Chondrocyte (in vitro differentiated cells): ENCODE data around the gene MRGPRD. TPM values are rescaled to one million over a fixed set of nuclear protein-coding genes. Genes with fewer than 3 reads are reported as not detected.

Experiments
- DNase-seq: peaks from one replicate; pipeline ENCODE4 v3.0.0; 2021; ENCODE audit warnings: mixed read lengths, low spot score
- H3K27ac Mint-ChIP-seq: one replicate; pipeline ENCODE4 v1.8.0; 2021; ENCODE audit warnings: mild to moderate bottlenecking, moderate library complexity, mixed read lengths; ENCODE audit not compliant: unreplicated experiment
- H3K27me3 Mint-ChIP-seq: 2 replicates; pipeline ENCODE4 v1.8.0; 2021; ENCODE audit warnings: low read depth, mixed read lengths
- H3K36me3 Mint-ChIP-seq: 2 replicates; pipeline ENCODE4 v1.8.0; 2021; ENCODE audit warnings: low read depth, mixed read lengths
- H3K4me1 Mint-ChIP-seq: 2 replicates; pipeline ENCODE4 v1.8.0; 2021; ENCODE audit warnings: low read depth, mild to moderate bottlenecking, mixed read lengths
- H3K4me3 Mint-ChIP-seq: one replicate; pipeline ENCODE4 v1.8.0; 2021; ENCODE audit warnings: mild to moderate bottlenecking, moderate library complexity, mixed read lengths; ENCODE audit not compliant: unreplicated experiment
- H3K9me3 Mint-ChIP-seq: 2 replicates; pipeline ENCODE4 v1.8.0; 2021; ENCODE audit warnings: low read depth, mixed read lengths
- total RNA-seq: library from RNA; stranded (reverse); gene quantifications from 3 replicates; pipeline ENCODE4 v1.2.1, GENCODE V29; 2021
- TF ChIP-seq, protein P1 (sequence below): fragments of 200-600 bp; sonication (generic); IDR thresholded peaks from 2 replicates; pipeline ENCODE4 v1.5.0; 2021; ENCODE audit warnings: antibody characterized with exemption, mild to moderate bottlenecking, moderate library complexity

Gene MRGPRD
- total RNA-seq, 1 donor from 2014 or later, result not detected

DNA sequence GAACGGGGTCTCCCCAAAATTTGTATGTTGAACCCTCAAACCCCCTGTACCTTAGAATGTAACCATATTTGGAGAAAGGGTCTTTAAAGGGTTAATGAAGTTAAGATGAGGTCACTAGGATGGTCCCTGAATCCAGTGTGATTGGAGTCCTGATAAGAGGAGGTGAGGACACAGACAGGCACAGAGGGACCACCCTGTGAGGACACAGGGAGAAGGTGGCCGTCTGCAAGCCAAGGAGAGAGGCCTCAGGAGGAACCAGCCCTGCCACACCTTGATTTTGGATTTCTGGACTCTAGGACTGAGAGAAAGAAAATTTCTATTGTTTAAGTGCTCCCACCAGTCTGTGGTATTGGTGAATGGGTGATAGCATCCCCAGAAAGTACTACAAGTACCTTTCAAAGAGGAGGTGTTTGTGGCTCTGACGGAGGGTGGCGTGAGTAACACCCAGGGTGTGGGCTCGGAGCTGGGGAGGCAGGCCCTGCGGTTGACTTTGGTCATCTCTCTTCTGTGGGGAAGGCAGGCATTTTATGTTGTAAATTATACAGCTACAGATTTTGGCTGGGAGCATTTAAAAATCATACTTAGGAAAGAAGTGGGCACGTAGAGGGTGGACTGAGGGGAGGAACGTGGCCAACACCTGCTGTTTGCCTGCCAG is 18.4 kb upstream of the MRGPRD start:
- TF ChIP-seq, protein P1, sequence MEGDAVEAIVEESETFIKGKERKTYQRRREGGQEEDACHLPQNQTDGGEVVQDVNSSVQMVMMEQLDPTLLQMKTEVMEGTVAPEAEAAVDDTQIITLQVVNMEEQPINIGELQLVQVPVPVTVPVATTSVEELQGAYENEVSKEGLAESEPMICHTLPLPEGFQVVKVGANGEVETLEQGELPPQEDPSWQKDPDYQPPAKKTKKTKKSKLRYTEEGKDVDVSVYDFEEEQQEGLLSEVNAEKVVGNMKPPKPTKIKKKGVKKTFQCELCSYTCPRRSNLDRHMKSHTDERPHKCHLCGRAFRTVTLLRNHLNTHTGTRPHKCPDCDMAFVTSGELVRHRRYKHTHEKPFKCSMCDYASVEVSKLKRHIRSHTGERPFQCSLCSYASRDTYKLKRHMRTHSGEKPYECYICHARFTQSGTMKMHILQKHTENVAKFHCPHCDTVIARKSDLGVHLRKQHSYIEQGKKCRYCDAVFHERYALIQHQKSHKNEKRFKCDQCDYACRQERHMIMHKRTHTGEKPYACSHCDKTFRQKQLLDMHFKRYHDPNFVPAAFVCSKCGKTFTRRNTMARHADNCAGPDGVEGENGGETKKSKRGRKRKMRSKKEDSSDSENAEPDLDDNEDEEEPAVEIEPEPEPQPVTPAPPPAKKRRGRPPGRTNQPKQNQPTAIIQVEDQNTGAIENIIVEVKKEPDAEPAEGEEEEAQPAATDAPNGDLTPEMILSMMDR, result no peak
- no peak for DNase-seq
- H3K4me1 Mint-ChIP-seq, result peaks cover 44% of the 10 kb centered on the region
- no peak overlapping the region for H3K4me3 Mint-ChIP-seq
- H3K27me3 Mint-ChIP-seq, result no peaks in the 10 kb centered on the region
- no peaks in the 10 kb centered on the region for H3K9me3 Mint-ChIP-seq
- no peaks in the 10 kb centered on the region for H3K36me3 Mint-ChIP-seq
- peak overlapping the region; percentile 68 for H3K27ac Mint-ChIP-seq

GRCh38 chr11:68998390-68998911 is 17.7 kb upstream of the MRGPRD start:
- H3K27ac Mint-ChIP-seq, result no peak overlapping the region
- DNase-seq, result no peak

DNA sequence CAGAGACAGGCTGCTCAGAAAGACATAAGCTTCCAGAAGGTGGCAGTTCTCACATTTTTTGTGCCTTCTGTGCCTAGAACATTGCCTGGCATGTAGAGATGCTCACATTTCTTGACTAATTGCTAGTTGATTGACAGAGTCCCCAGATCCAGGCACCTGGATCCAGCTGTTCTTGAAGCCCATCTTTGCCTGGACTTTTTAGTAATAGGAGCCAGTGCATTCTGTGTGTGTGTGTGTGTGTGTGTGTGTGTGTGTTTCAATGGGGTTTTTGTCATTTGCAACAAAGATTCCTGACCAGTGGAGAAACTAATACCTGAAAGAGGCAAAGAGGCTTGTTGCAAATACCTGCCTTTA is 17.2 kb upstream of the MRGPRD start:
- TF ChIP-seq, protein P1, result no peak
- H3K9me3 Mint-ChIP-seq, result no peaks in the 10 kb centered on the region
- H3K4me1 Mint-ChIP-seq, result peaks cover 44% of the 10 kb centered on the region
- H3K36me3 Mint-ChIP-seq, result no peaks in the 10 kb centered on the region
- no peak for DNase-seq
- H3K27me3 Mint-ChIP-seq, result peaks cover 10% of the 10 kb centered on the region
- H3K27ac Mint-ChIP-seq, result no peak overlapping the region
- H3K4me3 Mint-ChIP-seq, result no peak overlapping the region

More at GRCh38 chr11:68998390-68998911, 17.7 kb upstream of the MRGPRD start:
- Mint-ChIP-seq H3K4me3 (no peak overlapping the region), H3K4me1 (peaks cover 44% of the 10 kb centered on the region), H3K9me3 (no peaks in the 10 kb centered on the region), H3K36me3 (no peaks in the 10 kb centered on the region), H3K27me3 (peaks cover 5% of the 10 kb centered on the region)
- TF ChIP-seq, protein P1, result no peak

DNA sequence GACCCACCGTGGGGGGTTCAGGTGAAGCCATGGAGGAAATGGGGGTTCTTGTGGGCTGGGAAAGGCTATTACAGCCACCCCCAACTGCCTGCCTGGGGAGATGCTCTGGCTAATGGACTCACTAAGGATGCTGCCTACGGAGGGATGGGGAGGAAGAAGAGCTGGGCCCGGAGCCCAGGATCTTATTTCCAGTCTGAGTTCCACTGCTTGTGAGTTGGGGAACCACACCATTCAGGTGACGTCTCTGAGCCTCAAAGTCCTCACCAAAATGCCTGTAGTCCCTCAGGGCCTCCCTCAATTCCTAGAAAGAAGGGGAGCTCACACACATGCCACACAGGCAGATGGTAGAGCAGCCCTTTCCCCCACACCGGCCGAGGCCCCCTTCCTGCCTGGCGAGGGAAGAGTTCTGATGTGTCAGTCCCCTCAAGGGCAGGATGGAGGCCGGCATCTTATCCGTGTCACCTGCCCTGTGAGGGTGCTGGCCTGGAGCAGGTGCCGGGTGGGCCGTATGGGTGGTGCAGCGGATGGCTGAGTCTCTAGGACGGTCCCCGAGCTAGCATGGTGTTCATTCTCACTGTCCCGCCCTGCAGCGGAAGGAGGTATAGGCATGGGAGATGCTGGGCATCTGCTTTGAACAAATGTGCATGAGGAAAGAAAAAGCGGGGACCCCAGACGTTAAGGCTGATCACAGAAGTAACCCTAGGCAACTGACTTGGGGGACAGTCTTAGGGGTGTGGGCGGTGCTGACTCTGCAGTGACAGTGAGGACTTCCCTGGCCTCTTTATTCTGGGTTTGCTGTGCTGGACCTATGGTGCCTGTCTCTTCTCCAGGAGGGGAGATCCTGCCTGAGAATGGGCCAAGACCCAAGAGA is 16.6 kb upstream of the MRGPRD start:
- Mint-ChIP-seq H3K9me3 (no peaks in the 10 kb centered on the region), H3K27me3 (peaks cover 14% of the 10 kb centered on the region), H3K36me3 (no peaks in the 10 kb centered on the region), H3K4me3 (no peak overlapping the region), H3K4me1 (peaks cover 44% of the 10 kb centered on the region), H3K27ac (no peak overlapping the region)
- TF ChIP-seq, protein P1, result no peak
- peak; percentile 77 for DNase-seq

DNA sequence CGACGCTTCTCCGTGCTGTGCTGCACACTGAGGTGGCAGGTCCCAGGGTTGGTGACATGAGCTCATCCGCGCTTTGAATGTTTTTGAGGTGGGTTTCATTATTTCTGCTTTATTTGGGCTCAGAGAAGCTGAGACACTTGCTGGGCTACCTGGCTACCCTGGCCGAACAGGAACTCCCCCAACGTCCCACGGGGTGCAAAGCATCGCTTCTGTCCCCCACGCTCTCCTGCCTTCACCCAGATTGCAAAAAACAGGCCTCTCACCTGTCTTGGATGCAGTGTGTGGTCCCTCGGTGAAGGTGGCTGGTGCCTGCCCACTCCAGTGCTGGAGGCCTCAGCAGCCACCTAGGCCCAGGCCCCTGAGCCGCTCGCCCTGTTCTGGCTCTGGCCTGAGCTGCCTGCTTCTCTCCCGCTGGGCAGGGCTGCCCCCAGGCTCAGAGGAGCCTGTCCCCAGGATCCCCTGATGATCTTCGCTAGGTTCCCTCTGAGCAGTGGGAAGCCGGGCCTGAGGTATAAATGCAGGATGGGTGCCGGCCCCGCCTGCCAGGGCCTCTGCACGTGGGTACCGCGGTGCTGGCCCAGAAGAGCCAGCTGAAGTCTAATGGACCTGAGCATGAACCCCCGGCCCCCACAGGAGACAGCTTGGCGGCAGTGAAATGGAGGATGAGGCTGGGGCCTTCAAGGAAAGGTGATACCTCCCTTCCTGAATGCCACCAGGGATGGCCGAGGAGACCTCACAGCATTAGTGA is 15.8 kb upstream of the MRGPRD start:
- no peak overlapping the region for H3K4me3 Mint-ChIP-seq
- peak; percentile 74 for DNase-seq
- no peak overlapping the region for H3K27ac Mint-ChIP-seq
- TF ChIP-seq, protein P1, result no peak
- no peaks in the 10 kb centered on the region for H3K9me3 Mint-ChIP-seq
- H3K36me3 Mint-ChIP-seq, result no peaks in the 10 kb centered on the region
- H3K4me1 Mint-ChIP-seq, result peaks cover 36% of the 10 kb centered on the region
- H3K27me3 Mint-ChIP-seq, result peaks cover 20% of the 10 kb centered on the region
